Transverse colon (tissue), 4 donors: ENCODE results near the gene MARCOL.

Source experiments
- EP300 ChIP-seq: sonication (generic); formaldehyde crosslinking; IDR thresholded peaks from one replicate; pipeline ENCODE4 v1.6.1; 2017; ENCODE audit warnings: antibody characterized with exemption, low read depth
- POLR2A ChIP-seq: fragments of 450-650 bp; IDR thresholded peaks from one replicate; pipeline ENCODE4 v1.6.1; 2016; ENCODE audit warnings: antibody characterized with exemption, mild to moderate bottlenecking, moderate library complexity
- POLR2AphosphoS5 ChIP-seq, 3 donors: sonication (generic); formaldehyde crosslinking; IDR thresholded peaks; one replicate each; pipeline ENCODE4 v1.6.1; 2016; ENCODE audit warnings: antibody characterized with exemption in 3 of 3
- TF ChIP-seq, protein P1 (sequence below), 5 experiments: fragments of 200-600 bp in 3 of 5; fragments of 450-650 bp in 2 of 5; sonication (generic) in 3 of 5; IDR thresholded peaks; 1 replicate in 2 of 5; 2 replicates in 3 of 5; pipeline ENCODE4 v1.5.1; 2016 to 2017; ENCODE audit warnings: antibody characterized with exemption in 5 of 5, inconsistent platforms in 3 of 5, mild to moderate bottlenecking in 2 of 5, moderate library complexity in 1 of 5

DNA sequence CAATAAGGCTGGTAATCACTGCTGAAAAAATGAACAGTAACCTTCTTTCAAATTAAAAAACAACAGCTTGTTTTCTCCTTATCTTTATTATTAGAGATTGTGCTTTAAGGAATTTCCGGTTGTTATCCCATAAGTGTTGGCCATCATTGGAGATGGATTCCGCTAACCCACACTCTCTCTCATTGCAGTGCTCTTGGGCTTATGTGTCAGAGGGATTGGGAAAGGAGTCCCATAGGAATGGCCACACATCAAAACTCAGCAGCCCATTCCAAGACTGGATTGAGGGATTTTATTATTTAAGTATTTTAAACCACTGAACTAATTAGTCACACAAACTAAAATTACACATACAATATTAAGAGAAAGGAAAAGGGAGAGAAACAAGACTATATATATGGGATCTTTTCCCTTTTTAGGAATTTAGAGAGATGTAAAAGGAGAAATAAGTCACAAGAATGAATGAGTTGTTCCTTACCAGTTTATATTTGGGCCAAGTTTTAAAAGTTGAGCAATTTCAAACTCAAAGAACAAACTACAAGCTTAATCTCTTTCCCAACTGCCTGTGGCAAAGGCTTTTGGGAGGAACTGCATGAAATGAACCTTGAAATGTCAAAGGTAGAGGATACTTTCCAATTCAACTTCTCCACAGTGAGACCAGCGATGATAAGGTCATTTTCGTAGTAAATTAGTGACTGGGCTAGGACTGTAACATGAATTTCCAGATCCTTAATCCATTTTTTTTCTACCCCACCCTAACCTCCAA is 33.1 kb upstream of the MARCOL start:
- TF ChIP-seq, protein P1, sequence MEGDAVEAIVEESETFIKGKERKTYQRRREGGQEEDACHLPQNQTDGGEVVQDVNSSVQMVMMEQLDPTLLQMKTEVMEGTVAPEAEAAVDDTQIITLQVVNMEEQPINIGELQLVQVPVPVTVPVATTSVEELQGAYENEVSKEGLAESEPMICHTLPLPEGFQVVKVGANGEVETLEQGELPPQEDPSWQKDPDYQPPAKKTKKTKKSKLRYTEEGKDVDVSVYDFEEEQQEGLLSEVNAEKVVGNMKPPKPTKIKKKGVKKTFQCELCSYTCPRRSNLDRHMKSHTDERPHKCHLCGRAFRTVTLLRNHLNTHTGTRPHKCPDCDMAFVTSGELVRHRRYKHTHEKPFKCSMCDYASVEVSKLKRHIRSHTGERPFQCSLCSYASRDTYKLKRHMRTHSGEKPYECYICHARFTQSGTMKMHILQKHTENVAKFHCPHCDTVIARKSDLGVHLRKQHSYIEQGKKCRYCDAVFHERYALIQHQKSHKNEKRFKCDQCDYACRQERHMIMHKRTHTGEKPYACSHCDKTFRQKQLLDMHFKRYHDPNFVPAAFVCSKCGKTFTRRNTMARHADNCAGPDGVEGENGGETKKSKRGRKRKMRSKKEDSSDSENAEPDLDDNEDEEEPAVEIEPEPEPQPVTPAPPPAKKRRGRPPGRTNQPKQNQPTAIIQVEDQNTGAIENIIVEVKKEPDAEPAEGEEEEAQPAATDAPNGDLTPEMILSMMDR (IDR thresholded peaks at IDR 0.05) = no peak
- TF ChIP-seq POLR2A (no peak), POLR2AphosphoS5 (IDR thresholded peaks at IDR 0.05) (no peak), EP300 (no peak)
